CD4-positive, alpha-beta memory T cell (primary cell): ENCODE measurements around the gene SUSD5. TPM values are rescaled to one million over a fixed set of nuclear protein-coding genes. Genes with fewer than 3 reads are reported as not detected.

ENCODE experiments used
- CTCF ChIA-PET: fragments of 350-600 bp; sonication (Branson Sonifier 250); formaldehyde crosslinking; loops from one replicate; lab custom pipeline; 2021; ENCODE audit warnings: inconsistent platforms; ENCODE audit not compliant: partially characterized antibody; lab: Charles Lee
- POLR2A ChIA-PET: fragments of 350-600 bp; sonication (Branson Sonifier 250); formaldehyde crosslinking; loops from one replicate; lab custom pipeline; 2021; ENCODE audit not compliant: partially characterized antibody; lab: Charles Lee
- DNase-seq, 5 donors: peaks; one replicate each; pipeline versions ENCODE4 v3.0.0 to v3.0.0-alpha.2; 2020 to 2022; ENCODE audit warnings: mixed read lengths in 1 of 5
- H3K27ac ChIP-seq: one replicate; pipeline ENCODE4 v1.7.0; 2013; ENCODE audit warnings: low read depth, low read length
- H3K27me3 ChIP-seq: 2 replicates; pipeline ENCODE4 v1.7.0; 2013; ENCODE audit warnings: mild to moderate bottlenecking, low read length, moderate library complexity; ENCODE audit not compliant: insufficient read depth
- H3K36me3 ChIP-seq: 2 replicates; pipeline ENCODE4 v1.7.0; 2013; ENCODE audit warnings: mild to moderate bottlenecking, low read length, moderate library complexity; ENCODE audit not compliant: insufficient read depth
- H3K4me1 ChIP-seq: 2 replicates; pipeline ENCODE4 v1.7.0; 2013; ENCODE audit warnings: mild to moderate bottlenecking, low read length, moderate library complexity; ENCODE audit not compliant: insufficient read depth
- H3K4me3 ChIP-seq, 2 donors: one replicate each; pipeline ENCODE4 v1.7.0; 2013; ENCODE audit warnings: low read length in 2 of 2, mild to moderate bottlenecking in 1 of 2
- H3K9me3 ChIP-seq, 2 donors: one replicate each; pipeline ENCODE4 v1.7.0; 2013; ENCODE audit warnings: low read length in 2 of 2, control low read depth in 1 of 2; ENCODE audit not compliant: control insufficient read depth in 1 of 2
- H3K27ac Mint-ChIP-seq, 7 donors: one replicate each; pipeline ENCODE4 v1.8.0; 2020 to 2021; ENCODE audit warnings: mixed read lengths in 7 of 7, mild to moderate bottlenecking in 6 of 7, inconsistent platforms in 3 of 7, moderate library complexity in 3 of 7
- H3K27me3 Mint-ChIP-seq, 2 donors: one replicate each; pipeline ENCODE4 v1.8.0; 2020 to 2021; ENCODE audit warnings: mixed read lengths in 2 of 2
- H3K36me3 Mint-ChIP-seq, 2 donors: one replicate each; pipeline ENCODE4 v1.8.0; 2020 to 2021; ENCODE audit warnings: mixed read lengths in 2 of 2, inconsistent platforms in 1 of 2, mild to moderate bottlenecking in 1 of 2
- H3K4me1 Mint-ChIP-seq, 4 donors: one replicate each; pipeline ENCODE4 v1.8.0; 2020 to 2021; ENCODE audit warnings: mixed read lengths in 4 of 4, mild to moderate bottlenecking in 1 of 4
- H3K4me3 Mint-ChIP-seq, 8 donors: one replicate each; pipeline ENCODE4 v1.8.0; 2020 to 2021; ENCODE audit warnings: mixed read lengths in 8 of 8, mild to moderate bottlenecking in 7 of 8, moderate library complexity in 6 of 8, inconsistent platforms in 3 of 8
- H3K9me3 Mint-ChIP-seq, 8 donors: one replicate each; pipeline ENCODE4 v1.8.0; 2020 to 2021; ENCODE audit warnings: mixed read lengths in 8 of 8, mild to moderate bottlenecking in 5 of 8, inconsistent platforms in 3 of 8, moderate library complexity in 1 of 8
- intact Hi-C: fragments of 100-400 bp; cut with micrococcal nuclease; formaldehyde crosslinking; loops from one replicate; pipeline ENCODE4 v1.15.1; 2023
- polyA plus RNA-seq, 2 donors: library from polyadenylated mRNA; unstranded; fragments of 300-500 nt; fragmentation: Illumina TruSeq; gene quantifications; one replicate each; pipeline ENCODE4 v1.2.3, GENCODE V29; 2021
- total RNA-seq, 2 experiments: library from RNA; stranded (reverse); gene quantifications; one replicate each; pipeline ENCODE4 v1.2.3, GENCODE V29; 2021

The SUSD5 gene
- total and polyA plus RNA-seq, 4 experiments from 2014 or later = 0.21 TPM; not detected in 3

DNA sequence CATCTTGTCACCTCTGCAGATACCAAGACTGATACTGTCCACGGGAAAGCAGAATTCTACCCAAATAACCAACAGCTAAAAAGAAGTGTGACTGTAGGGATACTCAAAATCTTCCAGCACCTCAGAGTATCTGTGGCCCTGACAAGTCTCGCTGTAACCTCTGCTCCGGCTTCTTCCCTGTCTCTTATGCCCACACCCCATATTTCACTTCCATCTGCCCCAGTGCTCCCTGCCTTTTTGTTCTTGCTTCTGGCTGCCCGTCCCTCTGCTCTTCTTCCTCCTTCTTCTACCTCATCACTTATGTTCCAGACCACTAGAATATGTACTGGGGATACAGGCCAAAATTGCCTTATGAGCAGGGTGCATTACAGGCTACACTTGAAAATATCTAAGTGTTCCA is 59.4 kb downstream of the SUSD5 start:
- no peak overlapping the region for H3K4me3 ChIP-seq
- CTCF ChIA-PET = no interaction called here
- H3K36me3 ChIP-seq = no peaks in the 10 kb centered on the region
- Mint-ChIP-seq H3K4me3 (no peak overlapping the region), H3K9me3 (peaks cover 0 to 4% (median 0%) of the 10 kb centered on the region in 8 donors), H3K27ac (peak overlapping the region in 1 of 7 donors; percentile 0), H3K36me3 (no peaks in the 10 kb centered on the region), H3K27me3 (peaks cover 42 to 43% of the 10 kb centered on the region in 2 donors), H3K4me1 (no peaks in the 10 kb centered on the region)
- no peaks in the 10 kb centered on the region for H3K4me1 ChIP-seq
- no peak overlapping the region for H3K27ac ChIP-seq
- intact Hi-C loops = no loop called here
- H3K27me3 ChIP-seq = no peaks in the 10 kb centered on the region
- H3K9me3 ChIP-seq = no peaks in the 10 kb centered on the region
- DNase-seq = no peak
- POLR2A ChIA-PET = no interaction called here

DNA sequence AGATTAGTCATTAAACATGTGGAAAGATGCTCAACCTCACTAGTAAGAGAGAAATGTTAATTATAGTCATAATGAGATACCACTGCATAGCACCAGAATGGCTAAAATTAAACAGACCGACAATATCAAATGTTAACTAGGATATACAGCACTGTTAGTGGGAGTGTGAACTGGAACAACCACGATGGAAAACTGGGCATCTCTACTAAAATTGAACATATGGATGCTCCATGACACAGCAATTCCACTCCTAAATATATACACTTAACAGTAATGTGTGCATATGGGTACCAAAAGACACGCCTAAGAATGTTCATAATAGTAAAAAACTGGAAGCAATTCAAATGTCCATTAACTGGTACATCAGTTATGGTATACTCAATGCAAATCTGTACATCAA is 63.3 kb downstream of the SUSD5 start:
- ChIA-PET POLR2A (no interaction called here), CTCF (no interaction called here)
- H3K4me1 ChIP-seq = no peaks in the 10 kb centered on the region
- H3K27me3 ChIP-seq = no peaks in the 10 kb centered on the region
- H3K9me3 ChIP-seq = no peaks in the 10 kb centered on the region
- H3K36me3 ChIP-seq = no peaks in the 10 kb centered on the region
- Mint-ChIP-seq H3K4me1 (no peaks in the 10 kb centered on the region), H3K27me3 (peaks cover 38 to 43% of the 10 kb centered on the region in 2 donors), H3K4me3 (no peak overlapping the region), H3K36me3 (no peaks in the 10 kb centered on the region), H3K27ac (no peak overlapping the region), H3K9me3 (peaks cover 0 to 2% (median 0%) of the 10 kb centered on the region in 8 donors)
- no peak for DNase-seq
- H3K27ac ChIP-seq = no peak overlapping the region
- intact Hi-C loops = no loop called here
- no peak overlapping the region for H3K4me3 ChIP-seq

DNA sequence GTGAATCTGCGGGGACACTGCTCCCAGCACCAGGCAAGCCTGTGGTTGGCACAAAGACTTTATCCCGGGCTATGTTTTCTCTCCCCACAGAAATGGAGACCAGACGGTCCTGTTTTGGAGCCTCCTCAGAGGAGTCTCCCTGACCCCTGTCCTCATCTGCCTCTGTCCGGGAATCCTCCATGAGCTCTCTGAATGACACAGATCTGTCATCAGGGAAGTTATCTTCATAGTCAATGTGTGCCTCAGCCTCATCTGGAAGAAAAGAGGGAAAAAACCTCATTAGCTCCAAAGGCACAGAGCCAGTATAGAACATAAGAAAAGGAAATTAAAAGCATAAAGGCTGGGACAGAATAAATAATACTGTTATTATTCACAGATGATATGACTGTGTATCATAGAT is 64.8 kb downstream of the SUSD5 start:
- intact Hi-C loops = no loop called here
- Mint-ChIP-seq H3K4me3 (no peak overlapping the region), H3K27ac (no peak overlapping the region), H3K9me3 (peaks cover 0 to 2% (median 0%) of the 10 kb centered on the region in 8 donors), H3K36me3 (no peaks in the 10 kb centered on the region), H3K4me1 (no peaks in the 10 kb centered on the region), H3K27me3 (peaks cover 30 to 33% of the 10 kb centered on the region in 2 donors)
- Histone ChIP-seq H3K27me3 (no peaks in the 10 kb centered on the region), H3K4me3 (no peak overlapping the region), H3K36me3 (no peaks in the 10 kb centered on the region), H3K9me3 (no peaks in the 10 kb centered on the region), H3K27ac (no peak overlapping the region), H3K4me1 (no peaks in the 10 kb centered on the region)
- ChIA-PET POLR2A (interaction anchor here (0.8 kb wide), 1 partner anchor 120 kb away, joined by 3 read pairs; no protein-coding TSS in a partner anchor), CTCF (interaction anchor here (1.7 kb wide), 1 partner anchor 22 kb away, joined by 5 read pairs; no protein-coding TSS in a partner anchor)
- no peak for DNase-seq

DNA sequence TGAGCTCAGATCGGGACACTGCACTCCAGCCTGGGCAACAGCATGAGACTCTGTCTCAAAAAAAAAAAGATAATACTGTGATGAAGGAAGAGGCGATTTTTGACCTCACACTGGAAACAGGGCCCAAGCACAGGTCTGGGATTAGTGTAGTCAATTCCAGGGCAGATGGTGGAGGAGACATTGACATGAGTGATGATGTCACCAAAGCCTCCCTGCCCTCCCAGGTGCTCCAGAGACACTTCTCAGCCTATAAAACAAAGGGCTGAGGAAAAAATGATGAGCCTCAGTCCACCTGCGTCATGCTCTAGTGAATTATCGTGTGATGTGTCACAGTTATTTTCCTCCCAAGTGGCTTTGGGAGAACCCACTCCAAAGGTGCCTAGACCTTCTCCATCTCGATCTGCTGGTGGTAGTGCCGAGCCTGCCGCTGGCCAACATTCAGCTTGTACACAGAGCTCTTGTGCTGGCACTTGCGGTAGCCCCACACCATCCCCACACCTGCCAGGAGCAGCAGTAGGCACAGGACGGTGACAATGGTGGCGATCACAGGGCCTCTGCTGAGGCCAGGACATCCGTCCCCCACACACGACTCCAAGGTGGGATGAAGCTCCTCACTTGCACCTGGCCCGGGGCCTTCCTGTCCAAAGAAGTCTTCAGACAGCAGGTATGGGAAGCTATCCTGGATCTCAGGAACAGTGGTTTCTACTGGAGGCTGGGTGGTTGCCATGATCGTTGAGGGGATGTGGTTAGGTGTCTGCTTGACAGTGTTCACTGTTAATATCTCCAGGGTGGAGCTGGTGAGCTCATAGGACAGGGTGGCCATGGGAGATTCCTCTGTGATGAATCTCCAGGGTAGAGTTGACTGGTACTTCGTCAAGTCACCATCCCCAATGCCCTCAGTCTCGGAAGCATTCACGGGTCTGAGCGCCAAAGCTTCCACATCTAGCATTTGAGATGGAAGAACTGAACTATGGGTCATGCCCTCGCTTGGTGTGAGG is 65.9 kb downstream of the SUSD5 start:
- intact Hi-C loops = no loop called here
- H3K9me3 Mint-ChIP-seq = peaks cover 0 to 2% (median 0%) of the 10 kb centered on the region in 8 donors
- Histone ChIP-seq H3K4me1 (no peaks in the 10 kb centered on the region), H3K9me3 (no peaks in the 10 kb centered on the region), H3K27me3 (no peaks in the 10 kb centered on the region), H3K27ac (no peak overlapping the region), H3K36me3 (no peaks in the 10 kb centered on the region), H3K4me3 (no peak overlapping the region)
- no peak overlapping the region for H3K4me3 Mint-ChIP-seq
- no peak overlapping the region for H3K27ac Mint-ChIP-seq
- DNase-seq = no peak
- no peaks in the 10 kb centered on the region for H3K4me1 Mint-ChIP-seq
- H3K27me3 Mint-ChIP-seq = peaks cover 21 to 23% of the 10 kb centered on the region in 2 donors
- no peaks in the 10 kb centered on the region for H3K36me3 Mint-ChIP-seq
- ChIA-PET POLR2A (no interaction called here), CTCF (interaction anchor here (1.7 kb wide), 1 partner anchor 21 kb away, joined by 5 read pairs; no protein-coding TSS in a partner anchor)

DNA sequence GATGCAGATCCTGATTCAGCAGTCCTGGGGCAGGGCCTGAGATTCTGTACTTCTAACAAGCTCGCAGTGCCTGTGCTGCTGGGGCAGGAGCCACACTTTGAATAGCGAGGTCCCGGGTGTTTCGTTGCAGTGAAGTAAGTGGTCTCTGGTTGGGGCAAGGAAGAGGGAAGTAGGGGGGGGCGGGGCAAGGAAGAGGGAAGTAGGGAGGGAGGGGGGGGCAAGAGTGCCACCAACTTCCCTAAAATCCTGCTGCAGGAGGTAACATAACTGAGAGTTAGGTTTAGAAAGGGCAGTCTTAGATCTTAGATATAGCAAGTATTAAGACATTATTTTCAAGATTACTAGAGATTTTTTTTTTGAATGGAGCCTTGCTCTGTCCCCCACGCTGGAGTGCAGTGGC is 69.3 kb downstream of the SUSD5 start:
- Histone ChIP-seq H3K4me3 (no peak overlapping the region), H3K4me1 (no peaks in the 10 kb centered on the region), H3K27me3 (no peaks in the 10 kb centered on the region), H3K27ac (no peak overlapping the region), H3K36me3 (no peaks in the 10 kb centered on the region), H3K9me3 (no peaks in the 10 kb centered on the region)
- no peak overlapping the region for H3K27ac Mint-ChIP-seq
- CTCF ChIA-PET = interaction anchor here (1.9 kb wide), 1 partner anchor 18 kb away, joined by 6 read pairs; no protein-coding TSS in a partner anchor
- no peak for DNase-seq
- intact Hi-C loops = no loop called here
- peaks cover 3 to 8% of the 10 kb centered on the region in 2 donors for H3K36me3 Mint-ChIP-seq
- H3K27me3 Mint-ChIP-seq = peaks cover 6 to 10% of the 10 kb centered on the region in 2 donors
- H3K4me1 Mint-ChIP-seq = no peaks in the 10 kb centered on the region
- POLR2A ChIA-PET = no interaction called here
- H3K4me3 Mint-ChIP-seq = no peak overlapping the region
- no peaks in the 10 kb centered on the region for H3K9me3 Mint-ChIP-seq

DNA sequence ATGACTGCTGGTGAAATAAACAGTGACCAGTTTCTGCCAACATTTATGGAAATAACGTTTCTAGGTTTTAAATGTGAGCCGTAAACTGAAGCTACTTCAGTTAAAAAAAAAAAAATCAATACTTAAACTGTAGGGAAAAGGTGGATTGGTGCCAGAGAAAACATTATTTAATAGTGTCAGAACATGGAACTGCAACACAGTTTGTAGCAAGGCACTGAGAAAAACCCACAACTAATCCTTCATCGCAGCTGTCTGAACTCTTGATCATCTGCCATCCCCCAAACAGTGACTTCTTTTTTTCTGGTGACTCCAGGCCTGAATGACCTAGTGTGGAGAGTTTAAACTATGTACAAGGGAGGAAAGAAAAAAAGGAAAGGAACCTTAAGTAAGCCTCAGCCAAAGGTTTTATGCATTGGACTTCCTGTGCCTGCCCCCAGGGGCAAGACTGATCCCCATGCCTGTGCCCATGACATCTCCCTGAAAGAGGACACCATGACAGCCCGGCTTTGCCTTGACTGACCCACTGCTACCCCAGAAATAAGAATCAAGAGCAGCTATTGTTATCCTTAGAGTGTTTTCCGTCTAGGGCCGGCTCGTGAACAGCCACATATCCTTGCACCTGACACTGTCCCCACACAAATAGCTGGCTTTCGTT is 71.7 kb downstream of the SUSD5 start:
- intact Hi-C loops = no loop called here
- no peaks in the 10 kb centered on the region for H3K9me3 Mint-ChIP-seq
- no peaks in the 10 kb centered on the region for H3K9me3 ChIP-seq
- no peaks in the 10 kb centered on the region for H3K4me1 ChIP-seq
- ChIA-PET POLR2A (no interaction called here), CTCF (interaction anchor here (0.9 kb wide), 1 partner anchor 16 kb away, joined by 7 read pairs; no protein-coding TSS in a partner anchor)
- H3K27ac ChIP-seq = no peak overlapping the region
- H3K27ac Mint-ChIP-seq = no peak overlapping the region
- peaks cover 25 to 30% of the 10 kb centered on the region in 2 donors for H3K36me3 Mint-ChIP-seq
- H3K27me3 Mint-ChIP-seq = peaks cover 0 to 3% of the 10 kb centered on the region in 2 donors
- H3K27me3 ChIP-seq = no peaks in the 10 kb centered on the region
- H3K4me3 ChIP-seq = no peak overlapping the region
- no peak for DNase-seq
- H3K36me3 ChIP-seq = peaks cover 5% of the 10 kb centered on the region
- H3K4me1 Mint-ChIP-seq = peaks cover 0 to 3% (median 1%) of the 10 kb centered on the region in 4 donors
- H3K4me3 Mint-ChIP-seq = no peak overlapping the region
